HG03066 (cell line): ENCODE data around the gene RSPO1.

Source experiments
- ATAC-seq: cut with Tn5 transposase; IDR thresholded peaks from one replicate; pipeline ENCODE4 v1.9.1; 2021; ENCODE audit warnings: low read depth; ENCODE audit not compliant: unreplicated experiment

The RSPO1 gene

DNA sequence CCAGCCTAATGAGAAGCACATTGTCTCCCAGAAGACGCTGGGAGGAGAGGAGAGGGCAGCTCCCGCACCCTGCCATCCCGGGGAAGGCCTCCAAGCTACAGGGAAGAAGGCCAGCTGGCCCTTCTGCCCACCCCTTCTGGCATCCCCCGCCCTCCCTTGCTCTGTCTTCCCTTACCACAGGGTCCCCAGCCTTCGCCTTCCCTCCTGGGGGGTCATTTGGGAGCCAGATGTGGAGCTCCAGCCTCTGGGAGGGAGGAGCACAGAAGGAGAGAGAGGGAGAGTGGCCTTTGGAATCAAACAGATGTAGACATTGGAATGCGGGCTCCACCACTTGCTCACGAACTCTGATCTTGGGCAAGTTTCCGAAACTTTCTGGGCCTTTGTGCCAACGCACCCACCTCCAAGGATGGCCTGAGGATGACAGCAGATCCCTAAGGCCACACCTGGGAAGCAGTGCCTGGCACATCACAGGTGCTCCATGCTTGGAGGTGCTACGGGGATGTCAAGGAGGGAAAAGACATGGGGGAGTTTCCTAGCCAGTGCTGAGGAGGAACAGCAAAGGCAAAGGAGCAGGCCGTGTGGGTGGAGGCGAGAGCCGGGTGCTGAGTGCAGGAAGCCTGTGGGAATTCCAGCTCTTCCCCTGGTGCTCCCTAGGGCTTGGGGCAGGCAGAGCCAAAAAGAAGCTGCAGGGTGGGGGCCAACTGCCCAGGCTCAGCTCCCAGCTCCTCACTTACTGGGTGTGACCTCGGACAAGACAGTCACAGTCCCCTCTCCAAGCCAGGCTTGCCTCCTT lies 23.1 kb upstream of the RSPO1 start:
- ATAC-seq = no peak

DNA sequence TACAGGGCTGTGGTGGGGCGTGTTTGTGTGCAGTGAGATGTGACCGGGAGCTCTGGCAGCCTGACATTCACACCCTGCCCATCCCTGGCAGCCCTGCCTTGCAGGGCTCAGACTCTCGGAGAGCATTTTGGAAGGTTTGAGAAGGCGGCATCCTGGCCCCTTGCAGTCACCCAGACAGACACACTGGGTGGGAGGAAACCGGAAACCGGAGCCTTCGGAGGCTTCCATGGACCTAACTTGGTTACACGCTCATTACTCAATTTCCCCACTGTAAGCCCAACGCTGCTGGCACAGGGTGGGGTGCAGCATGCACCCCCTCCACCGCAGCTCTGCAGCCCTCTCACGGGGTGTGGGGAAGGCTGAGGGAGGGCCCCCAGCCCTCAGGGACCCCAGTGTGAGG lies 22.2 kb upstream of the RSPO1 start:
- no peak for ATAC-seq

DNA sequence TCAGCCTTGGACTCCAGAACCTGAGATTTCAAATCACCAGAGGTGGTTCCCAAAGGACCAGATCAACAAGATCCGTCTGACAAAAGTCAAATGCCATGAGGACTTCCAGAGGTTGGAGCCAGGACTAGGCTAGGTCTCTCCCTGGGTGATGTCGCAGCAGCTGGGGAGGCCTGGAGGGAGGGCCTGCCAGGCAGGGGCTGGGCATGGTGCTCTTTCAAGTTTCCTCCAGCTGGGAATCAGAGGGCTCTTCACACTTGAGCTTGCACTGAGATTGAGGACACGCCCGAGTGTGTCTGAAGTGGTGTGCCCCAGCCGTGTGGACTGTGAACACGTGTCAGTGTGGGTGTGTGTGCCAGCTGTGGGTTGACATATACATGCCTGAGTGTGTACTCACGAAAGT lies 21.3 kb upstream of the RSPO1 start:
- no peak for ATAC-seq

DNA sequence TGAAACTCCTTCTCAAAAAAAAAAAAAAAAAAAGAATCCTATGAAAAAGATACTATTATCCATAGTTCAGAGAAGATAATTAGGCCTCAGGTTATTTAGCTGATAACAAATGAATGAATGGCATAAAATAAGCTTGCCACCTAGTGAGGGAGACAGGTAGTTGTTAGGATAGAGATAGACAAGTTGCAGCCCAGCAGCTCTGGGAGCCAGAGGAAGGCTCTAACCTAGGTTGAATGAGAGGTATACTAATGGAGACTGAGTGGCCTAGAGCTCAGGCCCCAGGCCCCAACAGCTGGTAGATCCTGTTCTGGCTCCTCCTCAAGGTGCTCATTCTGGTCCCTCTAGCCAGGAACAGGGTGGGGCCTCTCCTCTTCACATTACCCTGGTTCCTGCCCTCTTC lies 20.6 kb upstream of the RSPO1 start:
- no peak for ATAC-seq

DNA sequence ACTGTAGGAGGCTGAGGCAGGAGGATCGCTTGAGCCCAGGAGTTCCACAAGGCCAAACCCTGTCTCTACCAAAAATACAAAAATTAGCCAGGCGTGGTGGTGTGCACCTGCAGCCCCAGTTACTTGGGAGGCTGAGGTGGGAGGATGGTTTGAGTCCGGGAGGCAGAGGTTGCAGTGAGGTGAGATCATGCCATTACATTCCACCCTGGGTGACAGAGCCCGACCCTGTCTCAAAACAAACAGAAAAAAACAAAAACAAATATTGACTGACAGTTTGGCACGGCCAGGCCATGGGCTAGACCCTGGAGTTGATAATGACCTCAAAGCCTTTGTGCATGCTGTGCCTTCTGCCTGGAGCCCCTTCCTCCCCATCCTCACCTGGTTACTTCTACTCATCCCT lies 19.2 kb upstream of the RSPO1 start:
- ATAC-seq = no peak

DNA sequence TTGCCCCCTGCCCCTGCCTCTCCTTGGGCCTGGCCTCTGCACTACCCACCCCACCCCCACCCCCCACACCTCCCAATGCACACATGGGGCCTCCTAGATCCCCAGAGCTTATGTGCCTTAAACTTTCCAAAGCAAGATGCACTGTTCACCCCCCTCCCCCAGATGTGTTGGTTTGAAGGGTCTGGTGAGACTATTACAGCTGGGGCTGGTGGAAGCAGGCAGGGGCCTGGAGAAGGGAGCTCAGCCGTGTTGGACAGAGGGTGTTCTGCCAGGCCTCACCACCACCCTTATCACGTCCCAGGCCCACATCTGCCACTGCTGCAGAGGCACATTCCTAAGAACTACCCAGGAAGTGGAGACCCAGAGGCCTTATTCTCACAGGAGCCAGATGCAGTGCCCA lies 18.3 kb upstream of the RSPO1 start:
- no peak for ATAC-seq

DNA sequence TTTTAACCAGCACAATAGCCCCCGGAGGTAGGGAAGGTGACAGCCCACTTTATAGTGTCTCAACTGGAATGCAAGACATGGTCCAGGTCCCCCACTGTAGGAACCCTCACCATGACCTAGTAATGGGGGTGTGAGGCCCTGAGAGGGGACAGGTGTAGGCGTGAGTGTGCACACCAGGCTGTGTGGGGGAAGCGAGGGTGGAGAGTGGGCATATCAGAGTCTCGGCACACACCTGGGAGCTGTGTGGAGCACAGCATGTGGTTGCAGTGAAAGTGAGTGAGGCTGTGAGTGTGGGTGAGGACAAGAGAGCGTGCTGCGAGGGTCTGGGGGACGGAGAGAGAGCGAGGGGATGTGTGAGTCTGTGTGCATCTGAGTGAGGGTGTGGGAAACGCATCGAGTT lies 17.1 kb upstream of the RSPO1 start:
- ATAC-seq = no peak

DNA sequence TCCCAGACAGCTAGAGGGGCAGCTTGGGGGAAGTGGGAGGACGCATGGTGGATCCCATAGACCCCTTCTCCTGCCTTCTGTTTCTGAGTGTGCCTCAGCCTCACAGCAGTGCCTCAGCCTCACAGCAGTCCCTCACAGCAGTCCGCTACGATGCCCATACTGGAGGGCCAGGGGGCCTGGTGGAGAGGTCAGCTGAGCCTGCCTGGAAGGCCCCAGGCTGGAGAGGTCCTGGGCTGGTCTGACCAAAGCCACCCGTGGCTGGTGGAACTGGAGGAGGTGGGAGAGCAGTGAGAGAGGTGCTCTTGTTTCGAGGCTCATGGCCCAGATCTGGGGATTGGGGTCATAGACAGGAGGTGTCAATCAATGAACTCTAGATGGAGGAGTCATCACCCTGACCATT lies 16.0 kb upstream of the RSPO1 start:
- ATAC-seq = no peak

DNA sequence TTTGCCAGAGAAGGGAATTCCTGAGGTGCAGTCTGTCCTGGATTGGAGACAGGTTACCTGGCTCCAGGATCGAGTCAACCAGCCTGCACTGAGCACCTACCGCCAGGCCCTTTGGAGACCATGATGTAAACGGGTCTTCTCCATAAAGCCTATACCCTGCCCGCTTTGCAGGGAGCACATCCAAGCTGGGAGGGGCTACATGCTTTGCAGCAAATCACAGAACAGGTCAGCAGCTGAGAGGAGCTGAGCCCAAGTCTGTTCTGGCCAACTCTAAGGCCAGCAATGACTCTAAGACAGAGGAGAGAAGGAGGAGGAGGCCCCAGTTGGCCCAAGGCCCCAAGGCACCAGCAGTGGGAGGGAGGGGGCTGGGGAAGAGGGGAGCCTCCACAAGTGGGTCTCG lies 15.5 kb upstream of the RSPO1 start:
- no peak for ATAC-seq

DNA sequence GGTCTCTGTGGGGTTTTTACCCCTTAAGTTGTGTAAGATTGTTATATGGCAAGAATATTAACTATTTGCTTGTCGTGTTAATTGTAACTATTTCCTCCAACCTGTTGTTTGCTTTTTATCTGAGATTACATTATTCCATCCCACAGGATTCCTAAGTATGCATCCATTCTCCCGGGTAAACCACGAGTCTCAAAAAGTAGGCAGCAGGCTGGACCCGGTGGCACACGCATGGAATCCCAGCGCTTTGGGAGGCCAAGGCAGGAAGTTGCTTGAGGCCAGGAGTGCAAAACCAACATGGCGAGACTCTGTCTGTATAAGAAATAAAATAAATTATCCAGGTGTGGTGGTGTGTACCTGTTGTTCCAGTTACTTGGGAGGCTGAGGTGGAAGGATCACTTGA lies 12.6 kb upstream of the RSPO1 start:
- no peak for ATAC-seq

DNA sequence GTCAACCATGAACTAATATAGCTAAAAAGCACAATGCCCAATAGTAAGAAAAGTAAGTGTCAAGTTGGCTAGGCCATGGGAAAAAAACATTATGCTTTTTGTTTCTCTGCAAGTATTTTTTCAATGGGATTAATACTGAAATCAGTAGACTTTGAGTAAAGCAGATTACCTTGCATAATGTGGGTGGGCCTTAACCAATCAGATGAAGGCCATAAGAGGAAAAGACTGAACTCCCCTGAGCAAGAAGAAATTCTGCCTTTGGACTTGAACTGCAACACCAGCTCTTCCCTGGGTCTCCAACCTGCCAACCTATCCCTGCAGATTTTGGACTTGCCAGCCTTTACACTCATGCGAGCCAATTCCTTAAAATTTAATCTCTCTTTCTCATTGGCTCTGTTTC lies 6.4 kb upstream of the RSPO1 start:
- no peak for ATAC-seq

DNA sequence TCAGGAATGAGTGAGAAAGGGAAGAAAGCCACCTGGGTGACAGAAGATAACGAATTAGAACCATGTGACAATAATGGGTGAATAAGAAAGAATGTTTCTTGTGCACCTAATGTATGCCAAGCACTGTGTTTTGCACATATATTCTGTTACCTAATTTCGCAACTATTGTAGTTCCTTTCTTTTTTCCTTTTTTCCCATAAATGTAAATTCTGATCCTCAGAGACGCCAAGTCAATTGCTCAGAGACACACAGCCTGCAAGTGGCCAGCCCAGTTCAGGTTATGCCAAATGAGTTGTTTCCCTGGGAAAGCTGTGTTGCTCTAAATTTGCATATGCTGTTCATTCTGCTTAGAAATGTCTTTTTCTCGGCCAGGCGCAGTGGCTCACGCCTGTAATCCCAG lies 1.7 kb upstream of the RSPO1 start:
- no peak for ATAC-seq

DNA sequence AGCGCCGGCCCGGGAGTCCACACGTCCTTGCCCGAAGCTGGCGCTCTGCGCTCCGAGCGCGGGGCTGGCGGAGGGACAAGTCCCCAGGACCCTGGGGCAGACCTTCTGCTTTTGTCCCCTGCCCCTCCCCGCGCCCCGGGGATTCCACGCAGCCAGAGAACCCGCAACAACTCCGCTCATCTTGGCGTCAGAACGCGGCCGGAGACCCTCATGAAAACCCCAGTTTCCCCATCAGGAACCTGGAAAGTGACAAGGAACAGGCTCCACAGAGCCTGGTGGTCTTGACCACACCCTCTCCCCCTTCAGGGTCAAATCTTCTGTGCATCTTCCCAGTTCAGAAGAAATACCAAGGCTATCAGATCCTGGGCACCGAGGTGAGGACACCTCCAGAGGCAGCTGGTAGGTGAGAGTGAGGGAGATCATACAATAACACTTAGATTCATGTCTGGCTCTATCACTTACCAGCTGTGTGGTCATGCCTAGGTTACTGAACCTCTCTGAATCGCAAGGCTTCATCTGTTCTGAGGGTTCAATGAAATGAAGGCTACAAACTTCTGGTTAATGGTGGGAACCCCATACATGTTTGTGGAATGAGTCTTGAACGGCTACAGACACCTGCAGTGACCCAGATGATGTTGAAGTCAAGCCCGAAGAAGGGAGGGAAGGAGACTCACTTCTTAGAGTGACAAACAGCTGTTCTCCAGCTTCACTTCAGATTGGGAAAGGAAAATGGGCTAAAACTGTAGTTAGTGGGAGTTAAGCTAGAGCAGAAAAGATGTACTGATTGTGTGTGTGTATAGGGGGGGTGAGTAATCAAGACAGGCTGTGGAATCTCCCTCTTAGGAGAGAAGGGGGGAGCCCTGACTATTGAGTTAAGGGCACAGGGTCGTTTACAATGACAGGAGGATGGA lies 555 bp upstream of the RSPO1 start:
- no peak for ATAC-seq

DNA sequence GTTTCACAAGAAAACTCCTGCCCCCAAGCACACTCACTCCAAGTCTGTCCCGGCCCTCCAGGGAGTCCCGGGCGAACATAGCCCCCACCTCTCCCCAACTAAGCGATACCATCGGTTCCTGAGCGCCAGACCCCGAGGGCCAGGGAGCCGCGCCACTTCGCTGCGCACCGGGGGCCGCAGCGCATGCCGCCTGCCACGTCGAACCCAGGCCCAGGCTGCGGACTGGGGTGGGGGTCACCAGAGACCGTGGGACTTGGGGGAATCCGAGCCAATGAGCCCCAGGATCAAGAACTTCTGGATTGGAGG lies 801 bp downstream of the RSPO1 start:
- ATAC-seq = no peak

DNA sequence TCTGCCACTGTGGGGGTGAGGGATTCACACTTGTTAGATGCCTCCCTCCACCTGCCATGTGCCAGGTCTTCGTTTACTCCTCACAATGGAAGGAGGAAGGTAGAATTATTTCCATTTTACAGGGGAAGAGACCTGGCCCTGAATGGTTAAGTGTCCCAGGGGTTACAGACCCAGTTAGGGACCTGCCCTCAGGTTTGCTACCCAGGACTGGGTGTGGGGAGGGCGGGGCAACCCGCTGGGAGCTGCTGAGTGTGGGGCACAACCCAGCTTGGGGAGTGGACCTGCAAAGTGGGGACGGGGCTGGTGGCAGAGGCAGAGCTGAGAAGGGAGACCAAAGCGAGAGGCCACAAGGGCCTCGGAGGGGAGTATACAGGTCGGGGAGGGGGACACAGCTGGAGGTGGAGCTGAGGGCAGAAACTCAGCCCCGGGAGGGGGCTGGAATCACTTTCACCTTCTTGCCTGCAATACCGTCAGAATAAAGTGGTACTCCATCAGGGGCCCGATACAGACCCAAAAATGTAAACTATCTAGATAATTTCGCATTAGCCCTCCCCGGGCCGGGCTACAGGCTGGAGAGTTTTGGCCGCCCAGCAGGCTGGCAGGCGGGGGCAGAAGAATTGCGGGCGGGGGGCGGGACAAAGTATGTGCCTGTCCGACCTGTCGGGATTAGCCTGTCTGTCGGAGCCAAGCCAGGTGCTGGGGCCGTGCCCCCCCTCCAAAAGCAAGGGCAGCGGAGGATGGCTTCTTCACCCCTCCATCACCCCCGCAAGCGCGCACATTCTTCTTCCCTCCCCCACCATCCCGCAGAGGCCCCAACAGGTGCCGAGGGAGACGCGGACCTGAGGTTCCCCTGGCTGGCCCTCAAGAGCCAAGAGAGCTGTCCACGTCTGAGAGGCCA lies 1.4 kb downstream of the RSPO1 start:
- ATAC-seq = no peak

DNA sequence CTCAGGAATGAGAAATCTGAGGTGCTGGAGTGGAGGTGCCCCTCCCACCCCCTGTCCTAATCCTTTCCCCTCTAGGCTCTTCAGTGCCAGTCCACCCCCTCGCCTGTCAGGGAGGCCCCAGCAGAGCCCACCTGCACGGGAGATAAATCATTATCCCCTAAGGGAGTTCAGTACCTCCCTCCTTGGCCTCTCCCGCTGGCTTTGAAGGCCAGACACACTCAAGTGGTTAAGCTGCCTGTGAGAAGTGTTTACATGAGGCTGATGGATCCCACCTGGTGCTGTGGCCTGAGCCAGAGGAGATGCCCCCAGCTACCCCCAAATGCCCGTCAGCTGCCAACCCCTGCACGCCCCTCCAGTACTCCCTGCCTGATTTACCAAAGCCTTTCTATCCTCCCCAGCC lies 3.7 kb downstream of the RSPO1 start:
- ATAC-seq = no peak

DNA sequence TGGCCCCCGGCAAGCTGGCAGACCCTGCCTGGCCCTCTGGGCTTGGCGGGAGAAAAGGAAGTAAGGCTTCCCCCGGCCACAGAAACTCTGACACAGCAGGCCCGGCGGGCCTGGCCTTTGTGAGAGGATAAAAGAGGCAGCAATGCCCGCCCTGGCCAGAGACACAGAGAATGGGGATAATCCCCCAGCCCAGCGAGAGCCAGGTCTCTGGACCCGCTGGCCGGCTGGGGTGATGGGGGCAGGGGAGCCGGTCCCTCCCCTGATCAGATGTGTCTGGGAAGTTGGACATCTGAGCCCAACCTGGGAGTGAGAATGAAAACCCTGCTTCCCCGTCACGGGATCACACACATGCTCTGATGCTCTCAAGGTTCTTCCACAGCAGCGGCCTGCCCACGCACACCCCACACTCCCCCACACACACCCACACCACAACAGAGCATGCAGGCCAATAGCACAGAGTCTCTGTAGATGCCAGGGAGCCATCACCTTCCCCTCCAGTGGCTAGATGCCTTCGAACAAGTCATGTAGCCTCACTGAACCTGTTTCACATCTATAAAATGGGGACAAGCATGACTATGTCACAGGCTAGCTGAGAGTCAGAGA lies 4.2 kb downstream of the RSPO1 start:
- no peak for ATAC-seq

DNA sequence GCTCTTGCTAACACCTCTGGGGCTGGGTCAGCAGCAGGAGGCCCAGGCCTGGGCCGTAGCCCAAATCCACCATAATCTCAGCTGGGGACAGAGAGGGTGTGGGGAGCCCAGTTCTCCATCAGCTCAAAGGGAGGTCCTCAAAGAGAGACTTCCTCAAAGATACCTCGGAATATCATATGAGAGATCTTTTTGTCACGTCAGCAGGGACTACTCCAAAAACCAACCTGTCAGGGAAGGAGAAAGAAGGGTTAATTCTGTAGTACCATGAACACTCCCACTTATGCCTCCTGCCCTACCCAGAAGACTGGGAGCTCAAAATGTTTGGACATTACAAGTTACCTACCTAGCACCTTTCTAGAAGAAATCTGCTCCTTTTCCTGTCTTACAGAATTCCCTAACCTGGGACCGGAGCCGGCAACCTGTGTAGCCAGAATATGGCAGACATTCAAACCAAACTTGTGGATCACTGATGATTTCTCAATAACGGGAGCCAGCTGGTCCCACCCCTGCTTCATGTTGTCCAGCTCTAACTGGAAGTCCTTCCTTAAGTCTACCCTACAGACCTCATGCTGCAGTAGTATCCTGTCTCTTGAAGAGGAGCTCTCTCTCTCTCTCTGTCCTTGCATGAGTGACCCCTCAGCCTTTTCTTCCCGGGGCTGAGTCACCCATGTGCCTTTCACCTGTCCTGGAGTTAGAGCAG lies 4.8 kb downstream of the RSPO1 start:
- ATAC-seq = no peak

DNA sequence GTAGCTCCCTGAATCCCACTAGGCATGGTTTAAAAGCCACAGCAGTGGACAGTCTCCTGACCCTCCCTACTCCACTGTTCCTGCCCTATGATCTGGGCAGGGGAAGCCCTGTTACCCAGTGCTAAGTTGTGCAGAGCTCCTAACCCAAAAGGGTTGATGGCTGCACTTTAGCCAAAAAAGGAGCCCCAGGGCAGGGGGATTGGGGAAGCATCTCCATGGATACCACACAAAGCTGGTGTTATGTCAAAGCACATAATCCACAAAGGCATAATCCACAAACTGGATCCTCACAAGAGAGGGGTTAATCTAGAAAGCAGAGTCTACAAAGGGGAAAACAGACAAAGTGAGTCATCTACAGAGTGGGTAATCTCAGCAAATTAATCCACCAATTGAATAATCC lies 5.7 kb downstream of the RSPO1 start:
- no peak for ATAC-seq

DNA sequence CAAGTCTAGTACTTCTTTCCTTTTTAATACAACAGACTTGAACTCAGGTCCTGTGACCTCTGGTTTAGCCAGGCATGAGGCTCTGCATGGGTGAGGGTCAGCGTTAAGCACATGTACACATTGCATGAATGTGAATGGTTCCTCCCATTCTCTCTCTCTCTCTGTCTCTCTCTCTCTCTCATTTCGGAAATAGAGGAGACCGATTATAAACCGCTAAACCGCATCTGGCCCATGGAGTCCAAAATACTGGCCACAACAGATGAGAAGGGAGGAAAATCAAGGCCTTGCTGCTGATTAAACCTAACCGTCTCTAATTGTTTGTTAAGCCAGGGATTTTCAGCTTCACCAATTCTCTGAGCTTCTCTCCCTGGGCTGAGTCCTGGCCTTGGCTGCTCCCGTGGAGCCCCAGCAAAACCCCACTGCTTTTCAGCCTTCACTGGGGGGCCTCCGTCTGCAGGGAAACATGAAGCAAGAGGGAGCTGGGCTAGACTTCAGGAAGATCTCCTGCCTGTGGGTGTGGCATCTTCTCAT lies 6.6 kb downstream of the RSPO1 start:
- no peak for ATAC-seq
